Fibroblast of skin of scalp (primary cell): ENCODE results near the gene C21orf58.

Experiments used
- DNase-seq: peaks from one replicate; pipeline ENCODE4 v3.0.0-alpha.2; 2013

The C21orf58 gene

DNA sequence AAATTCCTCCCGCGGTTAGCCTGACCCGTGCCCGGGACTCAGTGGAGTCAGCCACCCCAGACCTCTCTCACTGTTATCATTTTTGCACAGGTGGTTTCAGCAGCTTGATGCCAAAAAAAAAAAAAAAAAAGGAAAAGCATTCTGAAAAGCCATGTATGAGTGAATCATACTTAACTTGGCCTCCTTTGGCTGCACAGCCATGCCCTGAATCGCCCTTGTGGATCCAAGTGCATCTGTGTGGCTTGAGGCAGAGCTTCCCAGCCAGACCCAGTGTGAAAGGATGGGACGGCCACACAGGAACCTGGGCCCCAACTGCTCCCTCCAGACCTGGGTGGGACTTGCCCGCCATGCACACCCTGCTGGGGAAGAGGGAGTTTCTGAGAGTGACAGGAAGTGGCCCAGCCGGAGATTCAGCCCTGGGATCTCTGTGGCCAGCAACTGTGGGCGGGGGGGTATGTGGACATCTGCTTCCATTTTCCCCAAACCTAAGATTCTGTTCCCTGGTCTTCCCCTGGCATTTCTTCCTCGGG, 29.0 kb downstream of the C21orf58 start:
- DNase-seq, result peak; percentile 76

DNA sequence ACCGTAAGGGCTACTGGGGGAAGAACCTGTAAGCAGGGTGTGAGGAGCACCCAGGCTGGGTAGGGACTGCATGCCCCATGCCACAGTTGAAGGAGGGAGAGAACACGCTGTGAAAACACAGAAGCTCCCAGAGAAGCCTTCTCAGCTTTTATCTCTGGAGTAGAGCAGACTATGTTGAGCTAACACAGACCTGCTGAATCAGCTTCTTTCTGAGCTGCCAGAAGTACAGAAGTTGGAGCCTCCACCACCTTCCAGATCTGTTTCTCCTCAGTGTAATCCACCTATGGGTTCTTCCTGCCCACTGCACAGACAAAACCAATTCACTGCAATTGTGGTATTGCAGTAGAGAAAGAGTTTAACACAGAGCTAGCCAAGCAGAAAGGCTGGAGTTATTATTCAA, 32.1 kb downstream of the C21orf58 start:
- DNase-seq, result no peak

DNA sequence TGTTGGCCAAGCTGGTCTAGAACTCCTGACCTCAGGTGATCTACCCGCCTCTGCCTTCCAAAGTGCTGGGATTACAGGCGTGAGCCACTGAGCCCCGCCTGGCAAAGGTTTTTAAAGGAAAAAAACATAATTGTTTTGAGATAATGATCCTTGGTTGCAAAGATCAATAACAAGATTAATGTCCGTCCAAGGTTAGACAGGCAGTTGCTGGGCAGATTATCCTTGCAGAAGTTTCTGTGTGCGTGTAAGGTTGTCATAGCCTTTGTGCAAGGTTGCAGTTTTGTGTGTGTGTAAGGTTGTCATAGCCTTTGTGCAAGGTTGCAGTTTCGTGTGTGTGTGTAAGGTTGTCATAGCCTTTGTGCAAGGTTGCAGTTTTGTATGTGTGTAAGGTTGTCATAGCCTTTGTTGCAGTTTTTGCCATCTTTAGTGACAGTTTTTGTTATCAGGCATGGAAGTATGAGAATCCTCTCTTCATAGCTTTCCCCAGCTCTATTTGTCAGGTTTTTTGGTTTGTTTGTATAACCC, 34.0 kb downstream of the C21orf58 start:
- DNase-seq, result no peak

- no peak for DNase-seq
These were observed 36.1 kb downstream of the C21orf58 start for GRCh38 chr21:46287541-46287940.

DNA sequence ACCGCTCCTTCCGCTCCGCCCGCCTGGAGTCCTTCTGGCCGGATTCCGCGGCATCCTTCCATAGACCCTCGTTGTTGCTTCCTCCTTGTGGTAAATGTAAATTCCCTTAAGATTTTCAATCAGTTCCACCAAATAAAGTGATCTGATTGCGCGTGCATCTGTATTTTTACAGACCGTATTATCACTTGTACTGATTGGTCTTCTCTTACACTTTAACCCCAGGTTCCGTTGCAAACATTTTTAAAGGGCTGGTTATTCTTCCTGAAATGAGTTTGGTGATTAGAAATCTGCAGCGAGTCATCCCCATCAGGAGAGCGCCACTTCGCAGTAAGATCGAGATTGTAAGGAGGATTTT, 37.0 kb downstream of the C21orf58 start:
- DNase-seq, result no peak

GRCh38 chr21:46285761-46286647, 37.7 kb downstream of the C21orf58 start, which contains the start of gene YBEY:
YBEY (plus strand) TSS chr21:46286342; CDS start chr21:46286914, 572 bp downstream.
- peak; percentile 94 for DNase-seq

GRCh38 chr21:46285206-46285661, 38.4 kb downstream of the C21orf58 start, which contains the start of gene MCM3AP:
MCM3AP (minus strand) TSS chr21:46285611; CDS start chr21:46285286, 325 bp downstream.
- DNase-seq, result no peak

DNA sequence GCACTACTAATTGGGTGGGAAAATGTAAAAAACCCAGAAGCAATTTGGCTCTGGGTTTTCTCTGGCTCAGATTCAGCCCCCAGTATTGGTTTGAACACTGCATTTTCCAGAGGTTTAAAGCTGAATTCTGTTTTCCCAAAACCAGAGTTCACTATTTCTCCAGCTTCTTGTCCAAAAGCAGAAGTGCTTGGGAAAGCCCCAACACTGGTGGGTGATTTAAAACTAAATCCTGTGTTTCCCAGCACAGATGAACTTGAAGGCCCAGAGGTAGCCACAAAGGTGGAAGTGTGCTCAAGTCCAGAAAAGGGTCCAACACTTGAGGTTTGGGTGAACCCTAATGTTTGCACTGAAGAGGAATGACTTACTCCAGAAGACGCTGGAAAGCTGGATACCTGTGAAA, 38.9 kb downstream of the C21orf58 start:
- DNase-seq, result no peak

GRCh38 chr21:46284077-46284644, 39.5 kb downstream of the C21orf58 start:
- no peak for DNase-seq

DNA sequence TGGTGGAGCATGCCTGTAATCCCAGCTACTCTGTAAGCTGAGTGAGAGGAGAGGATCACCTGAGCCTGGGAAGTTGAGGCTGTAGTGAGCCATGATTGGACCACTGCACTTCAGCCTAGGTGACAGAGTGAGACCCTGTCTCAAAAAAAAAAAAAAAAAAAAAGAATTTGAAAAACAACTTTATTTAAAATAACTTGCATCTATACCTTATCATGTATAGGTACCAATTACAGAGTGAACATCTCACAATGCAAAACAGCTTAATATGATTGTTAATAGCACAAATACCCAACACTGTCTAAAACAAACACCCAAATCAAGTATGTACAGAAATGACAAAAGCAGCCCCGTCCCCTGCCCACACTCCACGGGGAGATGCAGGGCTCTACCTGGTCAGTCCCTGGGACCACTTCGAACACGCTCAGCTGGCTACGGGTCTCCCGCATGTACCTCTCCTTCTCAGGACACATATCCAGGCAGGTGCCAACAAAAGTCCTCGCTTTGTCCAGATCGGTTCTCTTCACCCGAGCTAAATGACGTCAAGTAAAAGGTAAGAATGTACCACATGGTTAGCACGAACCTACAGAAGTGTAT, 48.8 kb downstream of the C21orf58 start:
- no peak for DNase-seq

GRCh38 chr21:46273341-46273740, 50.3 kb downstream of the C21orf58 start:
- DNase-seq, result no peak

- DNase-seq, result no peak
These were observed 54.2 kb downstream of the C21orf58 start for GRCh38 chr21:46269466-46269865.

- DNase-seq, result no peak
These were observed 55.3 kb downstream of the C21orf58 start for GRCh38 chr21:46268371-46268770.

DNA sequence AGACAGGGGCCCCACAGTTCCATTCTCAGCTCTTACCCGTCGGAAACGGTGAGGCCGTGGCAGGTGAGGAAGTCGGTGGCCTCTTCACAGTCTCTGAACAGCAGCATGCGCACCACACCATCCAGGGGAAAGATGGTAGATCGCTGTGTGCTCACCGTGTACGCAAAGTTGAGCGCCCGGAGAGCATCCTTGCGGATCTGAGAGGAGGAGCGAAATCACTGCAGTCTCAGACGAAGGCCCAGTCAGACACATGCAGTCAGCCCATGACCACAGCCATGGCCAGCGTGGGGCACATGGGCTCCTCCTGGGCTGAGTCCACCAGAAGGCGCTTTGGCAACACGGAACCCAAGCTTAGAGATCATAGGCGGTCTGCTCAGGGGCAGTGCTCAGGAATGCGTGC, 56.7 kb downstream of the C21orf58 start:
- no peak for DNase-seq

- no peak for DNase-seq
These were observed 57.7 kb downstream of the C21orf58 start for GRCh38 chr21:46265736-46266525.

DNA sequence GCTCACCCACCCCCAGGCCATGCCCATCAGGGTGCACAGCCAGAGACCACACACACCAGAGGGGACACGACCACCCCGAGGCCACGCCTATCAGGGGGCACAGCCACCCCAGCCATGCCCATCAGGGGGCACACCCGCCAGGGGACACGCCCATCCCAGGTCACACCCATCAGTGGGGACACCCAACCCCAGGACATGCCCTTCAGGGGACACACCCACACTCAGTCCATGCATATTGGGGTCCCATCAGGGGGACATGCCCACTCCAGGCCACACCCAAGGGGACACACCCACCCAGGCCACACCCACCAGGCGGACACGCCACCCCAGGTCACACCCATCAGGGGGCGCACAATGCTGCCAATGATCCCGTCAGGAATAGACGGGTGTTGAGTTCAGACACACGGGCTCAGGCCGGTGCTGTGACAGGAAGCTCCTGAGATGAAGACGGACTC, 59.0 kb downstream of the C21orf58 start:
- DNase-seq, result no peak

- DNase-seq, result no peak
These were observed 59.5 kb downstream of the C21orf58 start for GRCh38 chr21:46264046-46264689.

- DNase-seq, result no peak
These were observed 67.1 kb downstream of the C21orf58 start for GRCh38 chr21:46256501-46256994.

DNA sequence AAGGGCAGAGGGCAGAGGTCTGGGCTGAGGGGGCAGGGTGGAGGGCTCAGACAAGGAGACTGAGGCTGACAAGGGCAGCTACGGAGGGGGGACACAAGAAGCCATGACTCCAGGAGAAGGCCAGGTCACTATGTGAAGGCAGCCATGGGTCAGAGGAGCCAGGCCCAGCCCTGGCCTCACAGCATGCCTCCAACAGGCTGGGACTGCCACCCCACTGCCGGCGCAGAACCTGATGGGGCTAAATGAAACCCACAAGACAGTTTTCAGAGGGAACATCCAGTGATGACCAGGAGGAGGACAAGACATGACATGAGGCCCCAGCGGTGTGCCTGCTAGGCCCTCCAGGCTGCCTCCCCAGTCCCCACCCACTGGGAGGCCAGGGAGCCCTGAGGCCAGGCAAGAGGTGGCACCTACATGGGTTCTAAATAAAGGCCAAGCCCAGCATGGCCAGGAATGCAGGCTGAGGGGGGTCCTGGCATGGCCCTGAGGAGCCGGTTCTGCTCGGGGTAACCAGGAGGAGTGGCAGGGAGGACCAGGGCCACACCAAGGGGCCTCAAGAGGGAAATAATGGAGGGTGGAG, 67.8 kb downstream of the C21orf58 start:
- no peak for DNase-seq

DNA sequence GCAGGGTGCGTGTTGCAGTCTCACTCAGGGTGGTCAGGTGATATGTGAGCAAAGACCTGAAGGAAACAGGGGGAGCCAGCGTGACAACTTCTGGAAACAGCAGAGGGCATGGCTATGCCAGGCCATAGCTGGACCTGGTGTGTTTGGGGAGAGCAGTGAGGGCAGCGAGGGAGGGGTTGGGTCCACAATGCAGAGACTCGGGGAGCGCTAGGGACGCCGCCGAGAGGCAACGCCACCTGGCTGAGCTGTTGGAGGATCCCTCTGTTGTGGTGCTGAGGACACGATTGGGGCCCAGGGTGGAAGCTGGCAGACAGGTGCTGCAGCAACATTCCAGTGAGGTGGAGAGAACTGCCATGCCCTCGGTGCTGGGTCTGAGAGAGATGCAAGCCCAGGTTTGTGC, 68.5 kb downstream of the C21orf58 start:
- no peak for DNase-seq
